Measurements from ENCODE around the gene KAT5. TPM values are rescaled to one million over a fixed set of nuclear protein-coding genes. Genes with fewer than 3 reads are reported as not detected.
A peak's percentile ranks its signal among the peaks of the same experiment; 100 is the strongest.

The KAT5 gene
- total RNA-seq, 1 experiment from 2014 or later = 49.6 TPM

GRCh38 chr11:65692367-65692766 lies 19.7 kb upstream of the KAT5 start:
- Histone ChIP-seq H3K4me1 (replicated peaks; ENCODE audit: insufficient read depth) (no peaks in the 10 kb centered on the region), H3K36me3 (ENCODE audit: low read depth) (no peaks in the 10 kb centered on the region), H2AFZ (no peak overlapping the region), H3K9me3 (ENCODE audit: insufficient read depth, low read depth) (no peaks in the 10 kb centered on the region), H3K27ac (no peak overlapping the region), H3K9me2 (ENCODE audit: insufficient read depth) (no peaks in the 10 kb centered on the region), H3F3A (ENCODE audit: insufficient read depth, low read depth) (no peaks in the 10 kb centered on the region), H3K4me2 (no peak overlapping the region), H3K27me3 (ENCODE audit: insufficient read depth, low read depth) (no peaks in the 10 kb centered on the region), H3K79me2 (ENCODE audit: low read depth) (no peaks in the 10 kb centered on the region), H4K20me1 (ENCODE audit: insufficient read depth) (no peaks in the 10 kb centered on the region), H3K4me3 (no peak overlapping the region)
- TF ChIP-seq EZH2 (IDR thresholded peaks at IDR 0.05; ENCODE audit: low read depth) (no peak), CTCF (conservative IDR thresholded peaks at IDR 0.05) (no peak)
- DNase-seq = peak in 1 of 2 experiments; percentile 30
- no TSS peak for BruUV-seq (replicated peaks)
- intact Hi-C loops (cut with micrococcal nuclease; ENCODE audit: unreplicated experiment) = no loop called here
- POLR2A ChIA-PET (ENCODE audit: unreplicated experiment) = no interaction called here
- CTCF ChIA-PET = no interaction called here

GRCh38 chr11:65695459-65696241 lies 16.4 kb upstream of the KAT5 start:
- Histone ChIP-seq H3K79me2 (ENCODE audit: low read depth) (no peaks in the 10 kb centered on the region), H3K9me2 (ENCODE audit: insufficient read depth) (no peaks in the 10 kb centered on the region), H3K4me2 (no peak overlapping the region), H3F3A (ENCODE audit: insufficient read depth, low read depth) (peaks cover 6% of the 10 kb centered on the region; the same call in 1 of the 2 replicates), H2AFZ (no peak overlapping the region), H4K20me1 (ENCODE audit: insufficient read depth) (no peaks in the 10 kb centered on the region), H3K4me3 (no peak overlapping the region), H3K27ac (no peak overlapping the region), H3K36me3 (ENCODE audit: low read depth) (no peaks in the 10 kb centered on the region), H3K4me1 (replicated peaks; ENCODE audit: insufficient read depth) (no peaks in the 10 kb centered on the region), H3K9me3 (ENCODE audit: insufficient read depth, low read depth) (no peaks in the 10 kb centered on the region), H3K27me3 (ENCODE audit: insufficient read depth, low read depth) (0 out of 2 replicates have a peak, but pooled peaks cover 18% of the 10 kb centered on the region)
- no TSS peak for BruUV-seq (replicated peaks)
- ChIA-PET CTCF (interaction anchor here (0.6 kb wide), 1 partner anchor 12 kb away, joined by 3 read pairs; no protein-coding TSS in a partner anchor), POLR2A (ENCODE audit: unreplicated experiment) (interaction anchor here (0.6 to 0.7 kb wide), 2 partner anchors 13 to 17 kb away, joined by 3 to 8 read pairs; partner anchors contain the start of gene KAT5)
- TF ChIP-seq EZH2 (IDR thresholded peaks at IDR 0.05; ENCODE audit: low read depth) = no peak
- TF ChIP-seq CTCF (conservative IDR thresholded peaks at IDR 0.05) = no peak
- intact Hi-C loops (cut with micrococcal nuclease; ENCODE audit: unreplicated experiment) = no loop called here
- peak in 1 of 2 experiments; percentile 44 for DNase-seq

GRCh38 chr11:65696802-65697552 lies 15.1 kb upstream of the KAT5 start:
- no peak overlapping the region for H3K27ac ChIP-seq
- DNase-seq = no peak
- H3K9me3 ChIP-seq (ENCODE audit: insufficient read depth, low read depth) = no peaks in the 10 kb centered on the region
- peaks cover 24% of the 10 kb centered on the region; the same call in 1 of the 2 replicates for H3K27me3 ChIP-seq (ENCODE audit: insufficient read depth, low read depth)
- no peaks in the 10 kb centered on the region for H3K4me1 ChIP-seq (replicated peaks; ENCODE audit: insufficient read depth)
- intact Hi-C loops (cut with micrococcal nuclease; ENCODE audit: unreplicated experiment) = no loop called here
- TF ChIP-seq EZH2 (IDR thresholded peaks at IDR 0.05; ENCODE audit: low read depth) (no peak), CTCF (conservative IDR thresholded peaks at IDR 0.05) (no peak)
- peaks cover 6% of the 10 kb centered on the region; the same call in 1 of the 2 replicates for H3F3A ChIP-seq (ENCODE audit: insufficient read depth, low read depth)
- no peaks in the 10 kb centered on the region for H3K9me2 ChIP-seq (ENCODE audit: insufficient read depth)
- H3K4me3 ChIP-seq = no peak overlapping the region
- ChIA-PET CTCF (interaction anchor here (0.5 kb wide), 1 partner anchor 54 kb away, joined by 9 read pairs; no protein-coding TSS in a partner anchor), POLR2A (ENCODE audit: unreplicated experiment) (no interaction called here)
- H3K4me2 ChIP-seq = no peak overlapping the region
- H3K79me2 ChIP-seq (ENCODE audit: low read depth) = no peaks in the 10 kb centered on the region
- H4K20me1 ChIP-seq (ENCODE audit: insufficient read depth) = no peaks in the 10 kb centered on the region
- BruUV-seq (replicated peaks) = no TSS peak
- H3K36me3 ChIP-seq (ENCODE audit: low read depth) = no peaks in the 10 kb centered on the region
- no peak overlapping the region for H2AFZ ChIP-seq
